A549 treated with DMSO at 1 μM for 4 hours (cell line): Measurements from ENCODE around the gene OR5AU1. TPM values are rescaled to one million over a fixed set of nuclear protein-coding genes. Genes with fewer than 3 reads are reported as not detected.

ENCODE experiments used
- total RNA-seq: library from RNA; stranded (reverse); fragments of 200-300 nt; extraction: Qiagen RNA extraction; gene quantifications from 5 replicates; pipeline ENCODE4 v1.2.3, GENCODE V29; 2022; ENCODE audit warnings: low read depth

OR5AU1 gene
- total RNA-seq: not detected in 5 replicates

DNA sequence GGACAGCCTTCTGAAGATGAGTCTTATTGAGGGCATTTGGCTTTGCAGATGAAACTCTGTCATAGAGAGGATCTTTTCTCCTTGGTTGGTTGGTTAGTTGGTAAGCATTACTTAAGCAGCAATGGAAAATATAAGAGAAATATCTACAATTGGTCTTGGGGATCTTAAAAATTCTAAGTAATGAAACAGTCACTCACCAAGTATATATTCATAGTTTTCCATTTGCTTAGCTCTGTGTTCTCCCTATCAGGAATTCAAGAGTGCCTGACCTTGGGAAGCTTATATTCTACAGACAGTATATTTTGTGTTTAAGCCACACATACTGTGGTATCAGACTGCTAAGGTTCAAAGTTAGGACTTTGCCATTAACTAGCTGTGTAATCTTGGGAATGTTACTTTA lies at the start of gene OR5AU1:
OR5AU1 (minus strand) TSS at position 101 of the 400 bp plus-strand sequence. CDS start 191 bp downstream, outside the sequence.

Other genes with a start within 250 kb of the OR5AU1 start
- gene RNASE2, start 200.6 kb downstream of the OR5AU1 start, total RNA-seq: not detected in 5 replicates
- 70.0 to 77.7 TPM (median 75.4 TPM) in 5 replicates for gene METTL17, start 166.1 kb downstream of the OR5AU1 start, total RNA-seq
- gene SLC39A2, start 156.8 kb downstream of the OR5AU1 start, total RNA-seq: 0.09 TPM in 1 of 5 replicates, not detected in the others
- 2.8 to 3.7 TPM (median 3.0 TPM) in 5 replicates for gene NDRG2, start 131.0 kb downstream of the OR5AU1 start, total RNA-seq
- not detected in 5 replicates for gene TPPP2, start 125.8 kb downstream of the OR5AU1 start, total RNA-seq
- gene RNASE13, start 121.3 kb downstream of the OR5AU1 start, total RNA-seq: not detected in 5 replicates
- not detected in 5 replicates for gene RNASE7, start 113.7 kb downstream of the OR5AU1 start, total RNA-seq
- not detected in 5 replicates for gene RNASE8, start 98.2 kb downstream of the OR5AU1 start, total RNA-seq
- gene ARHGEF40, start 85.8 kb downstream of the OR5AU1 start, total RNA-seq: 10.3 to 13.8 TPM (median 12.3 TPM) in 5 replicates
- gene ZNF219, start 57.4 kb downstream of the OR5AU1 start, total RNA-seq: 19.5 to 32.9 TPM (median 29.0 TPM) in 5 replicates
- gene TMEM253, start 55.0 kb downstream of the OR5AU1 start, total RNA-seq: 0.37 to 1.4 TPM (median 1.1 TPM) in 5 replicates
- gene HNRNPC, start 113.4 kb upstream of the OR5AU1 start, total RNA-seq: 834 to 993 TPM (median 864 TPM) in 5 replicates
- 0.24 to 0.54 TPM (median 0.26 TPM) in 5 replicates for gene RPGRIP1, start 124.0 kb upstream of the OR5AU1 start, total RNA-seq
- 108 to 118 TPM (median 114 TPM) in 5 replicates for gene SUPT16H, start 228.0 kb upstream of the OR5AU1 start, total RNA-seq